ENCODE measurements around the gene RAB10. TPM values are rescaled to one million over a fixed set of nuclear protein-coding genes. Genes with fewer than 3 reads are reported as not detected.
A peak's percentile ranks its signal among the peaks of the same experiment; 100 is the strongest.

Gene RAB10
- total and polyA plus RNA-seq, 2 experiments from 2014 or later, result 102 to 143 TPM

DNA sequence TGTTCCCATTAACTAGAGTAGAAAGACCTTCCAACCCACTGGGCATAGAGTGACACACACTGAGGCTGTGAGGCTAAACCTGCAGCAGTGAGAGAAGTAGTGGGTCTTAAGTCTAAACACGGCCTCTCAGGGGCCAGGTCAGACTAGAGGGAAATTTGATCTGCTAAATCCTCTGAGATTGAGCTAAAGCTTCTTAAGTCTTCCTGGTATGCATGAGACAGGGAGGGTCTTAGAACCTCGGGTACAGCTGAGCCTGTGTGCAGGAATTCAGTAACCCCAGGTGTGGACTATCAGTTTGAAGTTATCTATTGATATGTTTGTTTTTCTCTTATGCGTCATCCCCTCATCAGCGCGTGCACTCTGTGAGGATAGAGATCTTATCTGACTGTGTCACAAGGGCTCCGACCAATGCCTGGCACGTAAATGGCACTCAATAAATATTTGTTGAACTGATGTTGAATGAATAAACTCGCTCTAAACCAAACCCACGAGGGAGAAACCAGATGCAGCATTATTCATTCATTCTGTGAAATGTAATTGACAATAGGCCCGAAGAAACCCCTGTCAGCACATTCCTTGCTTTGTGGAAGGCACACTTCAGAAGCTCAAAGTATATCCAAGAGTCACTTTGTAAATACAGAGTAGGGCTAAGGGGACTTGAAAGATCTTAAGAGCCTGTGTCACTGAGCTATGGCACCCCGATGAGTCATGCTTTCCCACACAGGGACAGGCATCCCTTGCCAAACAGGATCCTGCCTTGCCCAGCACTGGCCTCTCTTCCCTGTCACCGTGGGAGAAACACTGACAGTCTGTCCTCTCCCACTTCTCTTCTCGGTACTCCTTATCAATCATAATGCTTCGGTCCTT is 21.7 kb upstream of the RAB10 start:
- Histone ChIP-seq H3K27me3 (ENCODE audit: insufficient read depth) (no peaks in the 10 kb centered on the region), H3K79me2 (replicated peaks; ENCODE audit: insufficient read depth) (no peaks in the 10 kb centered on the region), H3K36me3 (ENCODE audit: insufficient read depth) (no peaks in the 10 kb centered on the region), H3K4me3 (no peak overlapping the region), H4K20me1 (replicated peaks; ENCODE audit: insufficient read depth) (no peaks in the 10 kb centered on the region), H3K4me1 (ENCODE audit: insufficient read depth) (peaks cover 9% of the 10 kb centered on the region), H2AFZ (peak overlapping the region; percentile 93), H3F3A (replicated peaks; ENCODE audit: low read depth) (no peaks in the 10 kb centered on the region; the same call in 1 of the 2 replicates), H3K9me2 (ENCODE audit: insufficient read depth) (0 out of 2 replicates have a peak, but pooled peaks cover 2% of the 10 kb centered on the region), H3K27ac (ENCODE audit: low read depth) (peak overlapping the region; percentile 78; the same call in 1 of the 2 replicates), H3K4me2 (peak overlapping the region; percentile 36)
- peaks cover 12% of the 10 kb centered on the region for H3K4me1 Mint-ChIP-seq
- TF ChIP-seq, protein P1, sequence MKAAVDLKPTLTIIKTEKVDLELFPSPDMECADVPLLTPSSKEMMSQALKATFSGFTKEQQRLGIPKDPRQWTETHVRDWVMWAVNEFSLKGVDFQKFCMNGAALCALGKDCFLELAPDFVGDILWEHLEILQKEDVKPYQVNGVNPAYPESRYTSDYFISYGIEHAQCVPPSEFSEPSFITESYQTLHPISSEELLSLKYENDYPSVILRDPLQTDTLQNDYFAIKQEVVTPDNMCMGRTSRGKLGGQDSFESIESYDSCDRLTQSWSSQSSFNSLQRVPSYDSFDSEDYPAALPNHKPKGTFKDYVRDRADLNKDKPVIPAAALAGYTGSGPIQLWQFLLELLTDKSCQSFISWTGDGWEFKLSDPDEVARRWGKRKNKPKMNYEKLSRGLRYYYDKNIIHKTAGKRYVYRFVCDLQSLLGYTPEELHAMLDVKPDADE (IDR thresholded peaks at IDR 0.05), result no peak
- no peak for TF ChIP-seq ZNF114 (CRISPR knock-in tag; IDR thresholded peaks at IDR 0.05)
- no peak for TF ChIP-seq POLR2AphosphoS5 (IDR thresholded peaks at IDR 0.05; ENCODE audit: low read depth)
- no peak for TF ChIP-seq EZH2phosphoT487 (IDR thresholded peaks at IDR 0.05; ENCODE audit: unreplicated experiment)
- TF ChIP-seq ZNF331 (CRISPR knock-in tag; IDR thresholded peaks at IDR 0.05; ENCODE audit: low read depth), result no peak
- TF ChIP-seq CREB1 (CRISPR knock-in tag; IDR thresholded peaks at IDR 0.05; ENCODE audit: low read depth), result no peak
- TF ChIP-seq REST (IDR thresholded peaks at IDR 0.05; ENCODE audit: unreplicated experiment), result no peak
- TF ChIP-seq ZNF462 (CRISPR knock-in tag; IDR thresholded peaks at IDR 0.05), result no peak
- no peak for TF ChIP-seq JUNB (IDR thresholded peaks at IDR 0.05; ENCODE audit: unreplicated experiment)
- no peak for TF ChIP-seq NANOG (IDR thresholded peaks at IDR 0.05; ENCODE audit: borderline replicate concordance)
- TF ChIP-seq STAT1 (IDR thresholded peaks at IDR 0.05; ENCODE audit: unreplicated experiment), result no peak
- TF ChIP-seq CTCF (conservative IDR thresholded peaks at IDR 0.05; ENCODE audit: low read depth in 2 of 2), result no peak
- no peak for TF ChIP-seq EZH2 (IDR thresholded peaks at IDR 0.05; ENCODE audit: low read depth, unreplicated experiment)
- H3K36me3 Mint-ChIP-seq (ENCODE audit: low read depth), result no peaks in the 10 kb centered on the region
- H3K27ac Mint-ChIP-seq, result peak overlapping the region; percentile 73
- peak; percentile 50 for DNase-seq (ENCODE audit: low spot score)
- ATAC-seq, result peak; percentile 85
- peaks cover 4% of the 10 kb centered on the region; the same call in 2 of the 3 replicates for H3K9me3 Mint-ChIP-seq
- H3K4me3 Mint-ChIP-seq, result no peak overlapping the region
- peaks cover 2% of the 10 kb centered on the region for H3K27me3 Mint-ChIP-seq (ENCODE audit: insufficient read depth, low read depth, poor library complexity)

Data from GM23338 (cell line).